Mucosa of stomach (tissue), 1 donor: ENCODE data around the gene CAPNS1.

Source experiments
- H3K27me3 ChIP-seq: one replicate; pipeline ENCODE4 v1.7.0; 2013; ENCODE audit warnings: mild to moderate bottlenecking, low read length; ENCODE audit not compliant: control insufficient read depth, insufficient read depth
- H3K36me3 ChIP-seq: one replicate; pipeline ENCODE4 v1.7.0; 2013; ENCODE audit warnings: low read length; ENCODE audit not compliant: control insufficient read depth, insufficient read depth
- H3K4me1 ChIP-seq: one replicate; pipeline ENCODE4 v1.7.0; 2013; ENCODE audit warnings: mild to moderate bottlenecking, low read length; ENCODE audit not compliant: control insufficient read depth, insufficient read depth
- H3K4me3 ChIP-seq: one replicate; pipeline ENCODE4 v1.7.0; 2013; ENCODE audit warnings: low read length
- H3K9ac ChIP-seq: one replicate; pipeline ENCODE4 v1.7.0; 2013; ENCODE audit warnings: mild to moderate bottlenecking, low read length, moderate library complexity
- H3K9me3 ChIP-seq: one replicate; pipeline ENCODE4 v1.7.0; 2013; ENCODE audit warnings: mild to moderate bottlenecking, low read length, moderate library complexity; ENCODE audit not compliant: control insufficient read depth
- donor health status: Pancreatic carcinoma.

The CAPNS1 gene

DNA sequence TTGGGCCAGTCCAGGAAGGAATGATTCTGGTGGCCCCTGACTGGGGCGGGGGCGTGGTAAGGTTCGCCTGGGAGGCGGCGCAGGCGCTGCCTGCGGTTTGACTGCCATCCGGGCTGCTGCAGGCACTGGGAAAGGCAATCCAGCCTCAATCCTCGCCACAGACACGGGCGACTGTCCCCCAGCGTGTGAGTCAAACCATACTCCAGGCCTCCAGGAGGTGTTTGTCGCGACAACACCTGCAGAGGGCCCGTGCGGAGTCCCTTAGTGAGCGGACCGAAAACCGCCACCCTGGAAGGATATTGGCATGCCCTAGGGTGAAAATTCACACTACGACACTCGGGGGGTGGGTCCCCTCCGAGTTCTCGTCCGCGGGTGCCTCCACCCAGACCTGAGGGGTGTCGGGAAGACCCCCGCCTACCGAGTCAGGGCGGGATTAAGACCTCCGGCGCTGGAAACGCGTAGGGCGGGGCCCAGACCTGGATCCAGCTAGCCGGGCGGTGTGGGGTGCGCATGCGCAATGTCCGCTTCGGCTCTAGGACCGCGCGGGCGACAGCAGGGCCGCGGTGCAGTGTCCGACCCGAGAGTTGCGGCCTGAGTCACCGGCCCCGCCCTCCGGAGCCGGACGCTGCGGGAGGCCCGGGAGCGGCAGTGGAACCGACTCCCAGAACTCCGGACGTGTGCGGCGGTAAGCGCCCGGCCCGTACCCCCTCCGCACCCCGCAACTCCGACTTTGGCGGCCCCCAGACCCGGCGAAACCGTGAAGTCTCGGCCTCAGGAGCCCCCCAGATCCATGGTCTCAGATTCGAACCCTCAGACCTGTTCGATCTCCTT lies at the start of gene CAPNS1:
Gene CAPNS1, plus strand, starts transcription at position 594 of the 831 bp plus-strand sequence. CDS start 946 bp downstream, outside the sequence.
- Histone ChIP-seq H3K27me3 (no peaks in the 10 kb centered on the region), H3K4me1 (peaks cover 31% of the 10 kb centered on the region), H3K36me3 (peaks cover 8% of the 10 kb centered on the region), H3K4me3 (peak within 1 kb of the TSS; percentile 100), H3K9me3 (no peaks in the 10 kb centered on the region), H3K9ac (peak within 1 kb of the TSS; percentile 100)

GRCh38 chr19:36090910-36091695 lies 48.8 kb upstream of the CAPNS1 start:
- H3K9ac ChIP-seq = no peak overlapping the region
- H3K27me3 ChIP-seq = no peaks in the 10 kb centered on the region
- no peaks in the 10 kb centered on the region for H3K9me3 ChIP-seq
- H3K4me3 ChIP-seq = no peak overlapping the region
- H3K36me3 ChIP-seq = no peaks in the 10 kb centered on the region
- H3K4me1 ChIP-seq = no peaks in the 10 kb centered on the region

GRCh38 chr19:36092566-36092965 lies 47.3 kb upstream of the CAPNS1 start:
- no peaks in the 10 kb centered on the region for H3K36me3 ChIP-seq
- H3K4me1 ChIP-seq = no peaks in the 10 kb centered on the region
- no peak overlapping the region for H3K4me3 ChIP-seq
- H3K9ac ChIP-seq = no peak overlapping the region
- no peaks in the 10 kb centered on the region for H3K9me3 ChIP-seq
- no peaks in the 10 kb centered on the region for H3K27me3 ChIP-seq

- H3K36me3 ChIP-seq = no peaks in the 10 kb centered on the region
- no peaks in the 10 kb centered on the region for H3K9me3 ChIP-seq
- H3K27me3 ChIP-seq = no peaks in the 10 kb centered on the region
- no peaks in the 10 kb centered on the region for H3K4me1 ChIP-seq
- no peak overlapping the region for H3K4me3 ChIP-seq
- no peak overlapping the region for H3K9ac ChIP-seq
Observed at GRCh38 chr19:36093146-36093662, 46.7 kb upstream of the CAPNS1 start.

DNA sequence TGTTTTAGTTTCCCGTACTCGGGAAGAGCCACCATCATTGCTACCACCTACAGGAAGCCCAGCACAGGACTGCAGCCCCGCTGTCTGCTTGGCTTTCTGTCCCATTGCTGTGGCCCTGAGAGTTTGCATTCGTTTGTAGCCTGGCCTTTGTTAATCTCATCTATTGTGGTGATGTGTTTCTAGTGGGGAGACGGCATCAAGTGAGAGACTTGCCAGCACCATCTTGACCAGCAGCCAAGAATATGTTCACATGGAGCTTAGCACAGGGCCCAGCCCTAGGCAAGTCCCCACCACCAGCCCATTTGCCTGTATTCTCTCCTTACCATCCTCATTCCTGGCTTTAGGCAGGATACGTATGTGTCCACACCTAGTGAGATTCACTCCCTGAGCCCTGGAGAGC lies 46.2 kb upstream of the CAPNS1 start:
- Histone ChIP-seq H3K4me1 (no peaks in the 10 kb centered on the region), H3K36me3 (no peaks in the 10 kb centered on the region), H3K4me3 (no peak overlapping the region), H3K9me3 (no peaks in the 10 kb centered on the region), H3K27me3 (no peaks in the 10 kb centered on the region), H3K9ac (no peak overlapping the region)

- Histone ChIP-seq H3K27me3 (no peaks in the 10 kb centered on the region), H3K36me3 (no peaks in the 10 kb centered on the region), H3K9me3 (no peaks in the 10 kb centered on the region), H3K9ac (no peak overlapping the region), H3K4me3 (no peak overlapping the region), H3K4me1 (no peaks in the 10 kb centered on the region)
Observed at GRCh38 chr19:36097036-36097435, 42.8 kb upstream of the CAPNS1 start.

GRCh38 chr19:36099166-36099785 lies 40.6 kb upstream of the CAPNS1 start:
- Histone ChIP-seq H3K4me1 (no peaks in the 10 kb centered on the region), H3K4me3 (no peak overlapping the region), H3K36me3 (no peaks in the 10 kb centered on the region), H3K9ac (no peak overlapping the region), H3K27me3 (no peaks in the 10 kb centered on the region), H3K9me3 (no peaks in the 10 kb centered on the region)

DNA sequence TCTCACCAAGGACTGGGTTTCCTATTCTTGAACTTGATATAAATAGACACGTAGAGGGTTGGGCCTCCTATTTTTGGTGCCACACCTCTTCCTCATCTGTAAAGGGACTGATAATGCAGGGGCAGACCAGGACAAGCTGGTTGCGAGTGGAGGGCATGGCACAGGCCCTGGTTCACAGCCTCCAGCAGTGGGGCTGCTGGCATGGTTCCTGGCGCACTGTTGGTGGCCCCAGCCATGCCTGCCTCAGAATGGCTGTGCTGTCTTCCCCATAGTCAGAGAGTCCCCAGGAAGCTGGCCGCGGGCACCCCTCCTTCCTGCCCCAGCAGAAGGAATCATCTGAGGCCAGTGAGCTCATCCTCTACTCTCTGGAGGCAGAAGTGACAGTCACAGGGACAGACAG lies 39.4 kb upstream of the CAPNS1 start:
- no peaks in the 10 kb centered on the region for H3K27me3 ChIP-seq
- no peaks in the 10 kb centered on the region for H3K9me3 ChIP-seq
- no peak overlapping the region for H3K4me3 ChIP-seq
- no peak overlapping the region for H3K9ac ChIP-seq
- no peaks in the 10 kb centered on the region for H3K4me1 ChIP-seq
- no peaks in the 10 kb centered on the region for H3K36me3 ChIP-seq

- Histone ChIP-seq H3K9me3 (no peaks in the 10 kb centered on the region), H3K4me1 (no peaks in the 10 kb centered on the region), H3K4me3 (no peak overlapping the region), H3K9ac (no peak overlapping the region), H3K36me3 (no peaks in the 10 kb centered on the region), H3K27me3 (no peaks in the 10 kb centered on the region)
Observed at GRCh38 chr19:36101550-36102327, 38.1 kb upstream of the CAPNS1 start.

DNA sequence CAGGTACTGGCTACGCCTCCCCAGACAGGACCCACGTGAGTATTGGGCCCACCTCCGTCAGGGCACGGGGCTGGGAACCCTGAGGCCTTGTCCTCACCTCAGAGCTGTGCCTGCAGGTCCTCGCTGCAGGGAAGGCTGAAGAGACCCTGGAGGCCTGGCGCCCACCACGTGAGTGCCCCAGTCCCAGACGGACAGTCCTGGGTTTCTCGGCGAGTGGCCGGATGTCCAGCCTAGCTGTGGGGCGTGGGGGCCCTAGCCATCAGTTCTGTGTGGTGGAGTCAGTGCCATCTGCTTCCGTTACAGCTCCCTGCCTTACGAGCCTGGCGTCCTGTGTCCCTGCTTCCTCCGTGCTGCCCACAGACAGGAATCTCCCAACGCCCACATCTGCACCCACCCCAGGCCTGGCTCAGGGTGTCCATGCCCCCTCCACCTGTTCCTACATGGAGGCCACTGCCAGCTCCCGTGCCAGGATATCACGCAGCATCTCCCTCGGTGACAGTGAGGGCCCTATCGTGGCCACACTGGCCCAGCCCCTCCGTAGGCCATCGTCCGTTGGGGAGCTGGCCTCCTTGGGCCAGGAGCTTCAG lies 36.7 kb upstream of the CAPNS1 start:
- Histone ChIP-seq H3K9ac (no peak overlapping the region), H3K4me1 (no peaks in the 10 kb centered on the region), H3K4me3 (no peak overlapping the region), H3K9me3 (no peaks in the 10 kb centered on the region), H3K36me3 (no peaks in the 10 kb centered on the region), H3K27me3 (no peaks in the 10 kb centered on the region)

DNA sequence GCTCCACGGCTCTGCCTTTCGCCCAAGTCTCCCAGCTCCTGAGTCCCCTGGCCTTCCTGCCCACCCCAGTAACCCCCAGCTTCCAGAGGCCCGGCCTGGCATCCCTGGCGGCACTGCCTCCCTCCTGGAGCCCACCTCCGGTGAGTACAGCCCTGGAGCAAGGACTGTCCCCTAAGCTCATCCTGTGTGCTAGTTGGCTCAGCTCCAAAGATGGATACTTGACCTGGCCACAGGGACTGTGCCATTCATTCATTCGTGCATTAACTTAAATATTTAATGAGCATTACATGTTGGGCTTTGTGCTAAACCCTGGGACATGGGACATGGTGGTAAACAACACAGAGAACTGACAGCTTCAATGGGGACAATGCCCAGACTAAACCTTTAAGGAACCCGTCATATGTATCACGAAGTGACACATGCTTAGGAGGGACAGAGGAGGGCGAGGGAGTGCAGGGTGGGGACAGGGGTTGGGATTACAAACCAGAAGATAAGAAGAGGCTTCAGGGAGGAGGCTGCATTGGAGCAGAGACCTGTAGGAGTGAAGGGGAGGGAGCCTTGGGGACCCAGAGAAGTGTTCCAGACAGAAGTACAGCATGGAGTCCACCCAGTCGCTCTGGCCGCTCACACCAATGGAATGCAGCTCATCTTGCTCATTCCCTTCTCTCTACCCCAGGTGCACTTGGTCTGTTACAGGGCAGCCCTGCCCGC lies 35.9 kb upstream of the CAPNS1 start:
- Histone ChIP-seq H3K4me3 (no peak overlapping the region), H3K9ac (no peak overlapping the region), H3K36me3 (no peaks in the 10 kb centered on the region), H3K27me3 (no peaks in the 10 kb centered on the region), H3K9me3 (no peaks in the 10 kb centered on the region), H3K4me1 (no peaks in the 10 kb centered on the region)
